D721Med (cell line): ENCODE results near the gene HELB.

Source experiments
- DNase-seq: peaks from one replicate; pipeline ENCODE4 v3.0.0; 2011; ENCODE audit warnings: low spot score; ENCODE audit not compliant: insufficient read length
- FAIRE-seq: peaks from 2 replicates; lab custom pipeline; 2011; peaks lifted over from hg19 to GRCh38; lab: Jason Lieb, UNC
- TF ChIP-seq, protein P1 (sequence below): IDR thresholded peaks from 2 replicates; pipeline ENCODE4 v1.5.1; 2012; ENCODE audit warnings: mild to moderate bottlenecking, control low read depth; ENCODE audit not compliant: insufficient read depth; ENCODE audit errors: missing control alignments

Gene HELB

DNA sequence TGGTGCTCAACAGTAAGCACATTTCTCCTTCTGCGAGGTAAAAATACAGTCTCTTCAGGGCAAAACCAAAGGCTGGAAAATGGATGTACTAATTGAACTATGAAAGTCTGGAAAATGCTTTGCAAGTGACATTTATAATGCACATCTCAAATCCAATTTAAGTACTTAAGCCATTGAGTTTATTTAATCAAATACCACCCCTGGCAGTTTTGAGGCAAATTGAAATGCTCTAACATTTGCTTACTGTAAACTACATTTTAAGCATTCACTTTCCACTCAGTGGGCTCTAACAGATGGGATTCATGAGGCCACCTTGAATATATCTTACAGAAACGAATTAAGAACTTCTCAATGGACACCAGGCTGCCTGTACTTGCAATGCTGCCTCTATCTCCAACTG lies 69.7 kb downstream of the HELB start:
- FAIRE-seq (no peak), DNase-seq (no peak)
- TF ChIP-seq, protein P1, sequence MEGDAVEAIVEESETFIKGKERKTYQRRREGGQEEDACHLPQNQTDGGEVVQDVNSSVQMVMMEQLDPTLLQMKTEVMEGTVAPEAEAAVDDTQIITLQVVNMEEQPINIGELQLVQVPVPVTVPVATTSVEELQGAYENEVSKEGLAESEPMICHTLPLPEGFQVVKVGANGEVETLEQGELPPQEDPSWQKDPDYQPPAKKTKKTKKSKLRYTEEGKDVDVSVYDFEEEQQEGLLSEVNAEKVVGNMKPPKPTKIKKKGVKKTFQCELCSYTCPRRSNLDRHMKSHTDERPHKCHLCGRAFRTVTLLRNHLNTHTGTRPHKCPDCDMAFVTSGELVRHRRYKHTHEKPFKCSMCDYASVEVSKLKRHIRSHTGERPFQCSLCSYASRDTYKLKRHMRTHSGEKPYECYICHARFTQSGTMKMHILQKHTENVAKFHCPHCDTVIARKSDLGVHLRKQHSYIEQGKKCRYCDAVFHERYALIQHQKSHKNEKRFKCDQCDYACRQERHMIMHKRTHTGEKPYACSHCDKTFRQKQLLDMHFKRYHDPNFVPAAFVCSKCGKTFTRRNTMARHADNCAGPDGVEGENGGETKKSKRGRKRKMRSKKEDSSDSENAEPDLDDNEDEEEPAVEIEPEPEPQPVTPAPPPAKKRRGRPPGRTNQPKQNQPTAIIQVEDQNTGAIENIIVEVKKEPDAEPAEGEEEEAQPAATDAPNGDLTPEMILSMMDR = no peak

GRCh38 chr12:66375560-66375959 lies 73.3 kb downstream of the HELB start:
- FAIRE-seq (no peak), DNase-seq (no peak)
- TF ChIP-seq, protein P1 = no peak

DNA sequence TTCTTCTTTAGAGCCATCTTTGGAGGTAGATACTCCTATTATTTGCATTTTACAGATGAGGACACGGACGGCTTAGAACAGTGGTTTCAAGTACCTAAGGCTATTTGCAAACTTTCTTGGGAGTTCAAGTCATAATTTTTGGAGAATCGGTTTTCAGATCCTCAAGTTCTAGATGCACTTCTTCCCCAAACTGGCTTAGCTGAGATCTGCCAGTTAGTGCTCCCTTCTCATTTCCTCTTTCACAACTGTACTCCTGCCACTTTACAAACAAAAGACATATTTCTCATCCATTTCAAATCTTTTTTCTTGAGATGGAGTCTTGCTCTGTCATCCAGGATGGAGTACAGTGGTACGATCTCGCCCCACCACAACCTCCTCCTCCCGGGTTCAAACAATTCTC lies 77.3 kb downstream of the HELB start:
- TF ChIP-seq, protein P1 = no peak
- FAIRE-seq (no peak), DNase-seq (no peak)

DNA sequence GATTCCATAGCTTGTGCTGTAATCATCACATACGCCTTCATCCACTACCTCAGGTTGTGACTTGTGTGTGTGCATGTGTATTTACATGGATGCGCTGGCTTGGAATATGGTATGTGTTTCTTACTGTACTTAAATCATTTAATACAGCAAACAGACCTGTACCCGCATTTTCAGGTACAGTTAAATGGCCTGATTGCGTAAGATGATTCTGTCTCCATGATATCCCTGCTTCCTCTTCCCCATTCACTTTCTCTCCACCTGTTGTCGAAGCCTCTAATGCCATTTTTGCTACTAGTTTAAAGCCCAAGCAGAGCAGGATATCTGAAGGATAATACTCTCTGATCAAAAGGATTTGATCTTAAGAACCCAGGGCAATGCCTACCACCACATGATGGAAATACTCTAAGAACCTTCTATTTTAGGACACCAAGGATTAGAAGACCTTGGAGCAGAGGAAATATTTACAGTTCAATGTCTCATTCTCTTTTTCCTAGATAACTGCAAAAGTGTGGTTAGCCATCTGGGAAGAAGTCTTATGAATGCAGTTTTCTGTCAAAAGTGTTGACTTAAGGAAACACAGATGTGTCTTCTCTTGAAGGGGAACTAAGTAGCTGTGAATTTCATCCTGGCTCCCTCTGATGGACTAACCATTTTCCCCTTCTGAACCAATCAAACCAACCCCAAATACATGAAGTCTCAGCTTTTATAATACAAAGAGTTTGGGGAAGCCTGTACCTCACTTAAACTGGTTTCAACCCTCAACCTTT lies 78.7 kb downstream of the HELB start:
- DNase-seq (no peak), FAIRE-seq (no peak)

DNA sequence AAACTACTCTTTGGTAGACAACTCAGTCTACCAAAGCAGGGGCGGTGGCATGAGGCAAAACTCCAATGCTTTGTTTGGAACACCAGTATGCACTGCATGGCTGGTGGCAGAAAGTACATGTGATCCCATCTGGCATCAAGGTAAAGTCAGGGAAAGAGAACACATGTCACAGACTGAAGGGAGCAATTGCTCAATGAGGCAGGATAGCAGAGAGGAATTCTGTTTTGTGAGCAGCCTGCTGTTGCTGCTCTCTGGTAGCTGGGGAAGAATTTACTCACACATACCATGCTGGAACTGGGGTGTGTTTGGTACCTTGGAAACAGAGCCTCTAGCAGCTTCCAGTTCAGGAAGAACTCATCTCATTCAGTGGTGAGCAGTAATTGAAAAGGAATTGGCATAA lies 84.8 kb downstream of the HELB start:
- TF ChIP-seq, protein P1 = no peak
- FAIRE-seq (no peak), DNase-seq (no peak)

More for the DNA sequence above, 78.7 kb downstream of the HELB start:
- TF ChIP-seq, protein P1 = no peak
